ENCODE measurements around the gene LYRM1.

Gene LYRM1

GRCh38 chr16:20873331-20873730, 27.2 kb upstream of the LYRM1 start:
- no peak for DNase-seq

GRCh38 chr16:20874088-20874581, 26.4 kb upstream of the LYRM1 start:
- DNase-seq: no peak

- no peak for DNase-seq
These were observed 25.3 kb upstream of the LYRM1 start for GRCh38 chr16:20875355-20875650.

GRCh38 chr16:20878682-20879147, 21.9 kb upstream of the LYRM1 start:
- DNase-seq: no peak

DNA sequence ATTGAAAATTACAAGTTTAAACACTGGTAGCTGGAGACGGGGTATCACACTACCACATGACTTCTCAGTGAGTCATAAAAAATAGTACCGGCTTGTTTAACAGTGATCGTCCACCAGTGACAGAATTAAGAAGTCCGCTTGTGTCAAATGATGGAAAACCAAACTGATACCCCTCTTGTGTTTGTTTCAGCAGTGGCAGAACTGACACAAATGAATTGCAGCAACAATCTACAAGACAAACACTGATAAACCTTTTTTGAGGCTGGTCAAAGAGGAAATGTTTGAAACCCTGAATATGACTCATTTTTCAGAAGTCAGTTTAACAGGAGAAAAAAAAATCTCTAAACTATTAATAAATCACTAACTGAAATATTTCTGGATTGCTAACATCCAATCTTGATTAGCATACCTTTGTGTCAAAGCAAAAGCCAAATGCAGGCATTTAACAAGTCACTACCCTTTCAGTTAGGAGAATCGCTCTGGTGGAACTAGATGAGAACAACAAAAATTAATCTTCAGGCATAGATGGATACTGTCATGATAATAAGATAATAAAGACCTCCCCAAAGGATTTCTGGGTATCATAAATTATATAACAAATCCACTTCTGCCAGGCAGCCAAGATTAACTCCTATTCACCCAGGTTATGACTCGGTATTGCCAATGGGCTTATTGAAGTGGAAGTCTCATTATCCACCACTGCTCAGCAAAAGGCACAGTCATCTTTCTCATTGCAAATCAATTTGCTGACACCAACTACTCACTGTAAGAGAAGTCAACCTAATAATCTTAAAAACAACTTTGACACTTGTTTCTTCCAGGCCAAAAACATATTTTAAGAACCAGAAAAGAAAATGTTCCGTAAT, 21.2 kb upstream of the LYRM1 start:
- no peak for DNase-seq

DNA sequence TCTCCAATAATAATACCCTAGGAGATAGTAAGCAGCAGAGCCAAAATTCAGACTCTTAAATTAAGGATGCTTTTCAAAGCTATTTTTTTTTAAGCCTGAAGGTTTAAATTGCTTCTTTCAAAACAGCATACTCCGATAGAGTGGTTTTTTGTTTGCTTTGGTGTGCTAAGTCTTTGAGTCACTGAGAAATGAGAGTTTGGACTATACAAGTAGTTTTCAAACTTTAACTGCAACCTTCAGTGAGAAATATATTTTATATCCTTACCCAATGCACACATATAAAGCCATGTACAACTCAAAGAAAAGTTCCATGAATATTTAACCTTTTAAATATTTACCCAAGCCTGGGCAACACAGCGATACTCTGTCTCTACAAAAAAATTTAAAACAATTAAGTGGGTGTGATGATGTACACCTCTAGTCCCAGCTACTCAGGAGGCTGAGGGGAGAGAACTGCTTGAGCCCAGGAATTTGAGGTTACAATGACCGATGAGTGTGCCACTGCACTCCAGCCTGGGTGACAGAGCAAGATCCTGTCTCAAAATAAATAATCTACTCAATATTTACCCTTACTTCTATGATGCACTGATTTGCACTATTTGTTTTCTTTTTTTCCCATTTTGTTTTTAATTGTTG, 19.6 kb upstream of the LYRM1 start:
- no peak for DNase-seq

DNA sequence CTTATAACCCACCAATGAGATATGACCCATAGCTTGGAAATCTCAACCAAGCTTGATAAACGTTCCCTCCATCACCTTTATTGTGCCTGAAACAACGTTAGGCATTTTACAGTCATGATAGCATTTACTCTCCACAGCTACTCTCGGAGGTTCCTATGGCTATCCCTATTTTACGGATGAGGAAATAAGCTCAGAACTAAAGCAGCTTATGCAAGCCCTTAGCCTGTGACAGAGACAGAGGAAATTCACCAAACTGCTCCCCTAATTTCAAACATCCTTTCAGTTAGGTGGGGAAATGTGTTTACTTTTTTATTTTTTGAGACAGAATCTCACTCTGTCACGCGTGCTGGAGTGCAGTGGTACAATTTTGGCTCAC, 19.1 kb upstream of the LYRM1 start:
- DNase-seq: no peak

GRCh38 chr16:20883554-20884239, 16.9 kb upstream of the LYRM1 start:
- no peak for DNase-seq

DNA sequence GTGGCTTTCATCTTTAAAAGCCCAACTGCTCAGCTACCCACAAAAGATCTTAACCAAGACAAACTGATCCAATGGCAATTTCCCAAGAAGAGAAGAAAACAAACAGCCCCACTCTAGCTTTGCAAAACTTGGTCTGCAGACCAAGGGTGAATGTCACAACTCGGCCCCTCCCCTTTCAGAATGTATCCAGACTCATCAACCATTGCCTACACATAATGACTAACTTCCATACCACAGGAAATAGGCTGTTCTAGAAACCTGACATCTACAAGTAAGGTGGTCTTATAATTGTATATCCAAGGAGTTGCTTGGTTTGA, 16.4 kb upstream of the LYRM1 start:
- no peak for DNase-seq

DNA sequence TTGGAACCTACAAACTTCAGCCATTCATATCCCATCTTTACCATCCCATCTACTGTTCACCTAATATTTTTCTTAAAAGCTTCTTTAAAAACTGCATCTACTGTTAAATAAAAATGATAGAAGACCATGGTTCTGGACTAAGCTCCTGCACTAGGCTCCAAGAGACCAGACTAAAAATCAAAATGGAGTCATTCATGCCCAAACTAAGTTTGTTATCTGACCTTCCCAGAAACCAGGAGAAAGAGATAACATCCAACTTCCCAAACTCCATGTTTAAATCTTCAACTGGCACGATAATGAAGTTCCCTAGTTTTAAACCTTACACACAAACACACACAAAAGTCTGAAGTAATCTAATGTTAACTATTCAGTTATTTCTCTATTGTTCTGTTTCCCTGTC, 14.3 kb upstream of the LYRM1 start:
- no peak for DNase-seq

GRCh38 chr16:20887207-20887606, 13.4 kb upstream of the LYRM1 start:
- no peak for DNase-seq

- no peak for DNase-seq
These were observed 10.8 kb upstream of the LYRM1 start for GRCh38 chr16:20889625-20890275.

DNA sequence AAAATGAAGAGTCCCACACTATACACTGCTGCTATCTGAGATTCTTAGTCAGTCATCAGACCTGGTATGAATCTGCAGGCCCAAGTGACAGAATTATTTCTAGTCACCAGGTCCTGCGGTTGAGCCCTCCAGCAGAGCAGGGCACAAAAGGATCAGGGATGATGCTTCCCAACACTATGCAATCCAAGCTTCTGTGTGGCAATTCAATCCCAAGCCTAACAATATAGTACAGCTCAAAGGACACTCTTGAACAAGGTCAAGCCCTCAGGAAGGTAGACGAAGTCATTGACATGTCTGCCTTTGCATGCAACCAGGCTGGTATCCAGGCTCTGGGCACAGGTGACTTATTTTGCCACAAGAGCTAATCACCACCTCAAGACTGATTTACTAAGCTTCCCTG, 6.2 kb upstream of the LYRM1 start:
- no peak for DNase-seq

DNA sequence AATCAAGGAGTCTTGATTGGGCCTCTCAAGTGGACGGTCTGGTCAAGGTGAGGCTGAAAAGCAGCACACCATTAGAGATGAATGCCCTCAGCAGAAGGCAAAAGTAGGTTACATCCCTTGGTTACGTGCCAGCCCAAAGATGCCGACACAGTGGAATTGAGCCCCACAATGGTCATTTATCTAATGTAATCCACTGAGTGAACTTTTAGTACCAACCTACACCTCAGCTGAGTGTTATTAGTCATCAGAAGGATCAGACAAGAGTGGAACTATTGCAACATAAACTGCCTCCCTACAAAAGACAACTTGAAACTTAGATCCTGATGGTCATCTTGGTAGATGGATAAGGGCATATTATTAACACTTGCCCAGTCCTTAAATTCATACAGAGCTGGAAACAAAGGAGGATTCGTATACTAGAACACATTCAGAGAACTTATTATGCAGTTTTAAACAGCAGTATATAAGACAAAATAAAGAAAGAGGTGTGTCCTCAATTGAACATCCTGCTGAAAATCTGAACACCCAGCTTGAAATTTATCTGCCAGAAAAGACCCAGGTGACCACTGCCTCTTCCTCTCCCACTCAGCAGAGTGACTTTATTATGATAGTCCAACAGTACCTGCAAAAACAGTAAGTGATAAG, 3.2 kb upstream of the LYRM1 start:
- no peak for DNase-seq

- no peak for DNase-seq
These were observed 2.6 kb upstream of the LYRM1 start for GRCh38 chr16:20897922-20898321.

DNA sequence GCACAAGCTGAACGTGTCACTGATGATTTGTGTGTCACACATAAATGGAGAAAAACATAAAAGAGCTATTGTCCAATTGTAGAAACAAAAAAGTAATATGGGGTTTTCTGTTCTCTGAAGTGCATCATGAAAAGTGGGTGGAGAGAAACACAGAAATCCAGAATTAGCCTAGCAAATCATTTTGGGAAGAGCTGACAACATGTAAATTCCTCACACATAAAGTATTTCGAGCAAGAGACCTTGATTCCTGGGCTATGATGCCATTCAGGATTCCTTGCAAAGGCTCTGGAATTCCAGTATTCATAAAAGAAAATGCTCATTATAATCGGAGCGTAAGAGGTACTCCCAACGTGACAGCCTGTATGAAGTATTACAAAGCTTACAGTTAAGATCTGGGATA, 1.5 kb upstream of the LYRM1 start:
- no peak for DNase-seq

- peak; percentile 11 for DNase-seq
These were observed 883 bp upstream of the LYRM1 start for GRCh38 chr16:20899477-20900298.

DNA sequence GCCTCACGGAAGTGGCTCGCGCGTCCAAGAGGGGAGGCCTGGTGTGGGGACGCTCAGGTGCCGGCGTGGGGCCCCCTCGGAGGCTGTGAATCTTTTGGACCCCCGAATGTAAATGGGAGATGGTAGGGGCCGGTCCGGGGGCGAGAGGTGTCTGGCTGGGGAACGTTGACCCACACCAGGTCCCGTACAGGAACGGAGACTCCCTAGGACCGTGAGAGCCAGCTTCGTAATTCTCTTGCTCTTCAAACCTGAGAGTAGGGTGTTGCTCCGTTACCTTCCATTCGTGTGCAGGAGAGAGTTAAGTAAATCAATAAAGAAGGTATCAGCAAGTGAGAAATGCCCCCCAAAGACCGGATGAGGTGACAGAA, 481 bp downstream of the LYRM1 start:
- no peak for DNase-seq

DNA sequence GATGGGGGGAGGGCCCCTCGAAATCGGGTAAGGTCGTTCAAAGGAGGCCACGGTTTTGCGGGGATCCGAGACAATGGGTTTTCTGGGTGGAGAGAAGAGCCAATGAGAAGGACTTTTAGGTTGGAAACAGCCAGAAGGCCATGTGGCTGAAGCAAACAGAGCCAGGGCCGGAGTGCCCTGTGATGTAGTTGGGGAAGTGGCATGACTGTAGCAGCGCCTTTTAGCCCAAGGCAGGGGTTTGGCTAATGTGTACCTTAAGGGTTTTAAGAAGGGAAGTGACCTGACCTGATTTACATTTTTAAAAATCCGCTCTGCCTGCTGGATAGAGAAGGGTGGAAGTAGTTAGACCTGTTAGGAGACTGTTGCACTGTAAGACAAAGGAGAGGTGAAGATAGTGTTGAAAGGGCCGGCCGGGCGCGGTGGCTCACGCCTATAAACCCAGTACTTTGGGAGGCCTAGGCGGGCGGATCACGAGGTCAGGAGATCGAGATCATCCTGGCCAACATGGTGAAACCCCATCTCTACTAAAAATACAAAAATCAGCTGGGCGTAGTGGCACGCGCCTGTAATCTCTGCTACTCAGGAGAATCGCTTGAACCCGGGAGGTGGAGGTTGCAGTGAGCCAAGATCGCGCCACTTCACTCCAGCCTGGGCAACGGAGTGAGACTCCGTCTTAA, 1.0 kb downstream of the LYRM1 start:
- peak; percentile 65 for DNase-seq

- DNase-seq: no peak
These were observed 1.9 kb downstream of the LYRM1 start for GRCh38 chr16:20902426-20902825.

DNA sequence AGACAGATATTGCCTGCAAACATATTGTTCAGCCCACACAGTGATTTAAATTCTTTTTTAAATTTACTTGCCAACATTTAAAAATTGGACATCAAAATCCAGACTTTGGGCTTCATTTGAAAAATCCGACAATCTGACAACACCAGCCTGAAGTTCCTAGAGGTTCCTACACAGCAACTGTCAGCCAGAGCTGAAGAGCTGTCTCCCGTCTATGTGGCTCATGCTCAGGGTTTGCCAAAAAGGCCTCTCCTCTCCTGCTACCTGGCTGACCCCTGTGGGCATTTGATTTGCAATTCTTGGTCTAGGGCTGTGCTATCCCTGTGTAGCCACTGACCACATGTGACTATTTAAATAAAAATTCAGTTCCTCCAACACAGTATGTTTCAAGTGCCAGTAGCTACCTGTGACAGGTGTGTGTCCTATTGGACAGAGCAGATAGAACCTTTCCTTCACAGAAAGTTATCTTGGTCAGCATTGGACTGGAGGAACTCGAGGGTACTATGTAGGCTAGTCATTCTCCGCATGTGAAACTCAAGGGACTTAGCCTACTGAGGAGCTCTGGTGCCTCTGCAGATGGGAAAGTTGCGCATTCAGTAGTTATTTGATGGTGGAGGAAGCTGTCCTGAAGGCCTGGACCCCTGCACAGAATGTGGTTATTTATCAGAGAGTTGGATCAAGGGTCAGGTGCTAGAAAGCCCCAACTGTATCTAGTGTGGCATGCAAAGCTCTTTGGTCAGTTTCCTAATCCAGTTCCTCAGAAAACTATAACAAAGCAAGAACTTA, 2.7 kb downstream of the LYRM1 start:
- no peak for DNase-seq

Measured in CD4-positive, alpha-beta T cell treated with Interferon gamma for 1 hour (primary cell).